Measurements from ENCODE around the gene ATAD1. TPM values are rescaled to one million over a fixed set of nuclear protein-coding genes. Genes with fewer than 3 reads are reported as not detected.

ATAD1 gene
- total and polyA plus RNA-seq, 8 donors = 47.6 to 65.0 (median 50.4) TPM

GRCh38 chr10:87761892-87762291 is 56.1 kb downstream of the ATAD1 start:
- H3K4me1 ChIP-seq = peaks cover 0 to 34% of the 10 kb centered on the region in 2 donors
- no peaks in the 10 kb centered on the region for H3K27me3 ChIP-seq
- no peak for TF ChIP-seq CTCF (IDR thresholded peaks at IDR 0.05)
- no peaks in the 10 kb centered on the region for H3K9me3 ChIP-seq
- H3K27ac ChIP-seq = peak overlapping the region in 1 of 2 donors; percentile 21
- DNase-seq (no peak), ATAC-seq (peak; percentile 75)
- no peak overlapping the region for H3K4me3 ChIP-seq
- intact Hi-C loops (cut with DNase I) = no loop called here
- peaks cover 0 to 11% of the 10 kb centered on the region in 2 donors for H3K36me3 ChIP-seq

- ATAC-seq (peak; percentile 51), DNase-seq (no peak)
- no peaks in the 10 kb centered on the region for H3K9me3 ChIP-seq
- H3K36me3 ChIP-seq = peaks cover 0 to 14% of the 10 kb centered on the region in 2 donors
- H3K27me3 ChIP-seq = no peaks in the 10 kb centered on the region
- peaks cover 0 to 34% of the 10 kb centered on the region in 2 donors for H3K4me1 ChIP-seq
- H3K27ac ChIP-seq = peak overlapping the region in 1 of 2 donors; percentile 21
- H3K4me3 ChIP-seq = no peak overlapping the region
- intact Hi-C loops (cut with DNase I) = no loop called here
- TF ChIP-seq CTCF (IDR thresholded peaks at IDR 0.05) = no peak
Observed at GRCh38 chr10:87761153-87761552, 56.9 kb downstream of the ATAD1 start.

- intact Hi-C loops (cut with DNase I) = no loop called here
- Histone ChIP-seq H3K27ac (peak overlapping the region in 1 of 2 donors; percentile 49), H3K9me3 (no peaks in the 10 kb centered on the region), H3K4me1 (peaks cover 0 to 34% of the 10 kb centered on the region in 2 donors), H3K4me3 (no peak overlapping the region), H3K27me3 (no peaks in the 10 kb centered on the region), H3K36me3 (peaks cover 0 to 14% of the 10 kb centered on the region in 2 donors)
- ATAC-seq (peak; percentile 34), DNase-seq (no peak)
- no peak for TF ChIP-seq CTCF (IDR thresholded peaks at IDR 0.05)
Observed at GRCh38 chr10:87760195-87760905, 57.7 kb downstream of the ATAD1 start.

GRCh38 chr10:87759551-87759950 is 58.5 kb downstream of the ATAD1 start:
- Histone ChIP-seq H3K27ac (peak overlapping the region in 1 of 2 donors; percentile 49), H3K4me3 (no peak overlapping the region), H3K36me3 (peaks cover 0 to 15% of the 10 kb centered on the region in 2 donors), H3K9me3 (no peaks in the 10 kb centered on the region), H3K27me3 (no peaks in the 10 kb centered on the region), H3K4me1 (peaks cover 0 to 34% of the 10 kb centered on the region in 2 donors)
- no peak for DNase-seq
- no peak for ATAC-seq
- intact Hi-C loops (cut with DNase I) = no loop called here
- TF ChIP-seq CTCF (IDR thresholded peaks at IDR 0.05) = no peak

- Histone ChIP-seq H3K9me3 (no peaks in the 10 kb centered on the region), H3K4me3 (no peak overlapping the region), H3K4me1 (peaks cover 0 to 34% of the 10 kb centered on the region in 2 donors), H3K27me3 (no peaks in the 10 kb centered on the region), H3K27ac (no peak overlapping the region), H3K36me3 (peaks cover 0 to 19% of the 10 kb centered on the region in 2 donors)
- no peak for DNase-seq
- no peak for ATAC-seq
- intact Hi-C loops (cut with DNase I) = no loop called here
- TF ChIP-seq CTCF (IDR thresholded peaks at IDR 0.05) = no peak
Observed at GRCh38 chr10:87757685-87758084, 60.3 kb downstream of the ATAD1 start.

Measured in left lung (tissue), 10 donors.